GM21529 (cell line): Measurements from ENCODE around the gene MCF2L.
"Not testable (repeated sequence)": the region's sequence is repeated elsewhere in the genome, so short reads cannot be mapped to it uniquely, and the experiment has no call there.

Experiments
- ATAC-seq: cut with Tn5 transposase; IDR thresholded peaks from one replicate; pipeline ENCODE4 v1.9.1; 2021; ENCODE audit not compliant: unreplicated experiment

The MCF2L gene

DNA sequence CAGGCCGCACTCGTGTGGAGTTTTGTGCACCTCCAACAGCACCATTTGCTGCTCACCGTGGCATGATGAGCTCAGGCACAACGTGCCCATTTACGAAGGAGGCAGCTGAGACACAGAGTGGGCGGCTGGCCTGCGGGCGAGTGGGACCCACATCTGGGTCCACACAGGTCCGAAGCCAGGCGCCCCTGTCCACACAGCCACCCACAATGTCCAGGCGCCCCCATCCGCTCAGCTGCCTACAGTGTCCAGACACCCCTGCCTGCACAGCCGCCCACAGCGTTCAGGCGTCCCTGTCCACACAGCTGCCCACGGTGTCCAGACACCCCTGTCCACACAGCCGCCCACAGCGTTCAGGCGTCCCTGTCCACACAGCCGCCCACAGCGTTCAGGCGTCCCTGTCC, 94.1 kb downstream of the MCF2L start:
- no peak for ATAC-seq

DNA sequence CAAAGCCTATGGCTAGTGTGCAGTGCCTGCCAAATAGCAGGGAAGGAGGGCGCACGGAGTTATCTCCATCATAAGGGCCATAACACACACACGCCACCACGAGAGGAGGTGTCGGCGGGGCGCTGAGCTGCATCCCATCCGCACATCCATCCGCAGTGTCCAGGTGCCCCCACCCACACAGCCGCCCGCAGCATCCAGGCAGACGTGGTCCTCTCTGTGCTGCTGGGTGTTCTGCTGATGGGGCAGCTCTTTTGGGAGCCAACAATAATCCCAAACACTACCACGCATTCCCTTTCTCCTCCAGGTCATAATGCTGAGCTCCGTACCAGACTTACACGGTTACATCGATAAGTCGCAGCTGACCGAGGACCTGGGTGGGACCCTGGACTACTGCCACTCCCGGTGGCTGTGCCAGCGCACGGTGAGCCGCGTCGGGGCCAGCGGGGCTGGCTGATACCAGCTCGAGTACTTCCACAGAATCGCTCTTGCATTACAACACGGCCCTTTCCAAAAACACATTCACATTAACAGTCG, 95.1 kb downstream of the MCF2L start:
- ATAC-seq, result no peak

DNA sequence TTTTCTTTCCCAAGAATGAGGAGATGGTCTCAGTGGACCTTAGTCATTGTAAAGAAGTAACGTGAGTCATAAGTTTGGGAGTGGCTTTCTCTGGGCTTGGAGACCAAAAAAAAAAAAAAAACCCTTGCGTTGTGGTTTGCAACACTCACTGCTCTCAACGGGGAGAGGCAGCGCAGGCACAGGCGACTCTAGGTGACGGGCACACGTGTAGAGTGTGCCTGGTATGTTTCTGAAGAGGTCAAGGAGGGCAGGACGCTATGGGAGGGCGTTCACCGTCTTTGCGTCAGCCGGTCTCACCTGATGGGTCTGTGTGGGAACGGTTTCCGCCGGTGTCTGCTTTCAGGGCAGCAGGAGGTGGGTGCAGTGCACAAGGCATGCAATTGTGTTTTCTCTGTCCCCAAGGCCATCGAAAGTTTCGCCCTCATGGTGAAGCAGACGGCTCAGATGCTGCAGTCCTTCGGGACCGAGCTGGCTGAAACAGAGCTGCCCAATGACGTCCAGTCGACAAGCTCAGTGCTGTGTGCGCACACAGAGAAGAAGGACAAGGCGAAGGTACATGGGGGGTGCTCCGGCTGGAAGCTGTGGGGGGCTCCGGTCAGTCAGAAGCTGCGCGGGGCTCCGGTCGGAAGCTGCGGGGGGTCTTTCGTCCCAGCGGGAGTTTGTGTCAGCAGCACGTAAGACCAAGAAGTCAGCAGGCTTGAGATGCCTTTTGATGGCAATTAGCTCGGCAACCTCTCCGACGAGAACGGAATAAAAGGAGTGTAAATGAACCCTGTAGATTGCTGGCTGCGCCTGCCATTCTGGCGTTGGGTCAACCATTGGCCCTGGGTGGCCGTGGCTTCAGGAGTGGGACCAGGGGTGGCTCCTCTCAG, 95.8 kb downstream of the MCF2L start:
- ATAC-seq, result no peak

DNA sequence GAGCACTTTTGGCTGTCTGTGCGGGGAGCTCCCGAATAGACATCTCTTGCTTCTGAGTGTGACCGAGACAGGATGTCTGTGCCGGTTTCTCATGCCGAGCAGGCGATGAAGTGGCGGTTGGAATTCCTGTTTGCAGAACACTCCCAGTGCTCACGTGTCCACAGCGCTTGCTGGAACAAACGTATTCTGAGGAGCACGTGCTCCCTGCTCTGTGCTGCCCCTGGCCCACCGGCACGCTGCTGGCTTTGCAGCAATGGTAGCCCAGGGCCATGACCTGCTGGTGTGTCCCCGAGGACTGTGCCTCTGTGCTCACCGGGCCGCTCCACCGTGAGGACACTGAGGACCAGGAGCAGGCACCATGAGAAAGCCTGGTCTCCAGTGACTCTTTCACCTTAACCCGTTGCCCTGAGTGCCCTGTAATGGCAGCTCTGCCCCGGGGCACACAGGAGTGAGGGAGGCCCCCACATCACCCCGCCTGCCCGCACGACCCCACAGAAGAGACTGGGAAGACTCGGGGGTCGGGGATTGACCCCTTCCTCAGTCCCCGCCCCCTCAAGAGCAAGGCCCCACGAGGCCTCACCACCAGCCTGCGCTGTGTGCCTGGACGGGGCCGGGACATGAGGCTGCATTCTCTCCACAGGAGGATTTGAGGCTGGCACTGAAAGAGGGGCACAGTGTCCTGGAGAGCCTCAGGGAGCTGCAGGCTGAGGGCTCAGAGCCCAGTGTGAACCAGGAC, 96.6 kb downstream of the MCF2L start:
- ATAC-seq, result no peak

DNA sequence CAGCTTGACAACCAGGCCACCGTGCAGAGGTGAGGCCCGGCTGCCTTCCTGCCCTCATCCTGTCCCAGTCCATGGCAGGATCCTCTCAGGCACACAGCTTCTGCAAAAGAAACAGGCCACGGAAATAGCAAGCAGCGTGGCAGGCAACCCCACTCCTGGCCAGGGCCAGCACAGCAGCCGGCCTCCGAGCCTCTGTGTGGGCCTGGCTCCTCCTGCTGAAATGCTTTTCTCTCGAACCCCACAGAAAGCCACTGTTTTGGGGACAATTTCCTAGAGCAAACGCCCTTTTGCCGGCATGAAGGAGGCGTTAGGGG, 97.1 kb downstream of the MCF2L start:
- ATAC-seq, result no peak

DNA sequence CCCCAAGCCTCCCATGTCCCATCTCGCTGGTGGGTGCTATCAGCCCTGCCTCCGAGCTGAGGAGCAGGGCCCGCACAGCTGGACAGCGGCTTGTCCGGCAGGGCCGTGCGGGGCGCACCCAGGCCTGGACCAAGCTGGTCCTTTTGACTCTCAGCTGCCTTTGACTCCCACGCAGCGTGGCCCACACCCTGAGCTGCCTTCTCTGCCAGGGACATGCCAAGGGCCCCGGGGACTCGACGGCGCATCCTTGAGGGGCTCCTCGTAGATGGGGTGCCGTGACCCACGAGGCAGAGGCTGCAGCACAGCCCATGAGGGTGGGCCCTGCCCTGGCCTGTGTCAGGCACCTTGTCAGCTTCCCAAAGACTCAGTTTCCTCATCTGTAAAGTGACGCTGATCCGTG, 97.7 kb downstream of the MCF2L start:
- ATAC-seq, result no peak

DNA sequence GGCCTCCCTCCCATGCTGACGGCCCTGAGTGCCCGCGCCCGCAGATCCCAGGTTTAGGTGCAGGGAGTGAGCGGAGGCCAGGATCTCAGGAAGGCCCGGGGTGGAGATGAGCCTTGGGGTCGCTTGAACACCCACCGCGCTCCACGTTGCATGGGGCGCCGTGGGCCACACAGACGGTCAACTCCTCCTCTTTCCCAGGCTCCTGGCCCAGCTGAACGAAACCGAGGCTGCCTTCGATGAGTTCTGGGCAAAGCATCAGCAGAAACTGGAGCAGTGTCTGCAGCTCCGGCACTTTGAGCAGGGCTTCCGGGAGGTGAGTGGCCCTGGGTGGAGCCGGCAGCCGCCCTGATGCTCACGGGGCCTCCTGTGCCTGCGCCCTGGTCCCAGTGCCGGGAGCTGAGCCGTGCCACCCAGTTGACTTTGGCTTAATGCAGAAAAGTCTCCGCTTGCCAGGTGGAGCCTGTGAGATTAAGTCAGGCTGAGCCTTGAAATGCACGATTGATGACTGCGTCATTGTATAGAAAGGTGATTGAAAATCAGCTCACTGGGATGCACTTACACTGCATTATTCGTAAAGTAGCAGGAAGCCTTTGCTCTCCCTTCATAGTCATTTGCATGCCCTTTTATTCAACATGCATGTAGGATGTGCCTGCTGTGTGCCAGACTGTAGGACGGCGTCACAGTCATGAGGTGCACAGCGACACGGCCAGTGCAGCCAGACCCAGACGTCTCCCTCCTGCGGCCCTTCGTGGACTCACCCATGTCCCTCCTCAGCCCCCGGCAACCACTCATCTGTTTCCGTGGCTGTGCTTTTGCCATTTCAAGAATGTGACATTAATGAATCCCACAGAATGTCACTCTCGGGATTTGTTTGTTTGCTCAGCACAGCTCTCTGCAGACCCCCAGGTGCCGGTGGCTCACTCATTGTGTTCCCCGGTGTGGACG, 101.1 kb downstream of the MCF2L start:
- no peak for ATAC-seq

DNA sequence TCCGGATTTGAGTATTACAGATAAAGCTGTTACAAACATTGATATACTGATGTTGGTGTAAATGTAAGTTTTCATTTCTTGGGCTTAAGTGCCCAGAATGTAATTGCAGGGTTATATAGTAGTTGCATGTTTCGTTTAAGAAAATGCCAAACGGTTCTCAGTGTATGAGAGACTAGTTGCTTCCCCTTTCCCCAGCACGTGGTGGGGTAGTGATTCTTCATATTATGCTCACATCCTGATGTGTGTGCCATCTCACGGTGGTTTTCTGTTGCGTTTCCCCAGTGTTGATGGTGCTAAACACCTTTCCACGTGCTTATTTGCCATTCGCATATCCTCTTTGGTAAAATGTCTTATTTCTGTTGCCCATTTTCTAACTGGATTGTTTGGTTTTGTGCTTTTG, 101.8 kb downstream of the MCF2L start:
- ATAC-seq, result no peak

DNA sequence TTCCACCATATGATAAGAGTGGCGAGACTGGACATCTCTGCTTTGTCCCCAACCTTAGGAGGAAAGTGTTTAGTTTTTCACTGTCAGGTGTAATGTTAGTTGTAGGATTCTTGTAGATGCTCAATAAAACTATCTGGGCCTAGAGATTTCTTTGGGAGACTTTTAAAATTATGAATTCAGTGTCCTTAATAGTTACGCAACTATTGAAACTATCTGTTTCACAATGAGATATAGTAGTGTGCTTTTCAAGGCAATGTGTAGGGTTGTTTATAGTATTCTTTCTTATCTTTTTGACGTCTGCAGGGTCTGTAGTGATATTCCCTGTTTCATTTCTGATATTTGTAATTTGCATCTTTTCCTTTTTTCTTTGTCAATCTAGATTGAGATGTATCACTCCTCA, 103.4 kb downstream of the MCF2L start:
- ATAC-seq, result no peak

DNA sequence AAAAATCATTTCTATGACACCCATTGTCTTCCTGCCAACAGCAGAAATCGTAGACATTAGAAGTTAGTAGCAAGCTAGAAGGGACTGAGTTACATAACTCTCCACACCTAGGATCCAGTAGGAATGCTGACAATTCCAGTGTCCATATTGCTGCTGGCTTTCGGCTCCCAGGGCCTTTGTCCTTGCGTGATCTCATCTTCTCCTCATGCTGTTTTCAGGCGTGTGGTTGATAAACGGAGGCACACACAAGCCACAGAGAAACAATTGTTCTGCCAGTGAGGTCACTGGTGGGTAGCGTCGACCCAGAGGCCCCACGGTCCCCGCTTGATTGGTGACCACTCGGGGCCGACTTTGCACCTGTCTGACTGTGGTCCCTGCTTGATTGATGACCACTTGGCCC, 104.9 kb downstream of the MCF2L start:
- ATAC-seq, result no peak

DNA sequence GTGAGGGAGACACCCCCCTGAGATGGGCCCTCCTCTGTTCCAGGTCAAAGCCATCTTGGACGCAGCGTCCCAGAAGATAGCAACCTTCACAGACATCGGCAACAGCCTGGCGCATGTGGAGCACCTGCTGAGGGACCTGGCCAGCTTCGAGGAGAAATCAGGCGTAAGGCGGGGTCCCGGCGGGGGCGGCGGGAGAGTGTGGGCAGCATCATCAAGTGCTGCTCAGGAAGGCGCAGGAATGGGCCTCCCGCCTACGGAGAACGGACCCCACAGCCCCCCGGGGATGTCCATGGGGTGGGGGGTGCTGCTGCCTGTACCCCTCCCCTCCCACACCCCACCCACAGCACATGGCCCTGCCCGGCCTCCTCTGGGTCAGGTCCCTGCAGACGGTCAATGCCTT, 105.4 kb downstream of the MCF2L start:
- no peak for ATAC-seq

DNA sequence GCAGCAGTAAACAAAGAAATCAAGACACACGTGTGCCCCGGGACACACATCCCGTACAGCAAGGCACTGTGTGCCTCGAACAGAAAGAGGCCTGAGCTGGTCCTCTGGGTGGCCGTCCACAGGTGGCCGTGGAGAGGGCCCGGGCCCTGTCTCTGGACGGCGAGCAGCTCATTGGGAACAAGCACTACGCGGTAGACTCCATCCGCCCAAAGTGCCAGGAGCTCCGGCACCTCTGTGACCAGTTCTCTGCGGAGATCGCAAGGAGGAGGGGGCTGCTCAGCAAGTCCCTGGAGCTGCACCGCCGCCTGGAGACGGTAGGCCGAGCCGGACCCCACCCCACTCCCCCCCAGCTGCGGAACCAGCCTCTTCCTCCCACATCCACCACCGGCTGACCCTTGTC, 105.9 kb downstream of the MCF2L start:
- ATAC-seq, result no peak

DNA sequence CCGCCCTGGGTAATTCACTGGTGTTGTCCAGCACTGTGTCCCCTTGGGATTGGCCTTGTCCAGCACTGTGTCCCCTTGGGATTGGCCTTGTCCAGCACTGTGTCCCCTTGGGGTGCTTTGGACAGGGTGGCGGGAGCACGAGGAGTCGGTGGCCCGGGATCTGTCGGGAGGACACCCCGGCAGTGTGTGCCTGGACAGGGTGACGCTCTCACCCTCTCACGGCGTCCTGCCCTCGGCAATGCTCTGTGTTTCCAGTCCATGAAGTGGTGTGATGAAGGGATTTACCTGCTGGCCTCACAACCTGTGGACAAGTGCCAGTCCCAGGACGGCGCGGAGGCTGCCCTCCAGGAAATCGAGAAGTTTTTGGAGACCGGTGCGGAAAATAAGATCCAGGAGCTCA, 106.7 kb downstream of the MCF2L start:
- no peak for ATAC-seq

DNA sequence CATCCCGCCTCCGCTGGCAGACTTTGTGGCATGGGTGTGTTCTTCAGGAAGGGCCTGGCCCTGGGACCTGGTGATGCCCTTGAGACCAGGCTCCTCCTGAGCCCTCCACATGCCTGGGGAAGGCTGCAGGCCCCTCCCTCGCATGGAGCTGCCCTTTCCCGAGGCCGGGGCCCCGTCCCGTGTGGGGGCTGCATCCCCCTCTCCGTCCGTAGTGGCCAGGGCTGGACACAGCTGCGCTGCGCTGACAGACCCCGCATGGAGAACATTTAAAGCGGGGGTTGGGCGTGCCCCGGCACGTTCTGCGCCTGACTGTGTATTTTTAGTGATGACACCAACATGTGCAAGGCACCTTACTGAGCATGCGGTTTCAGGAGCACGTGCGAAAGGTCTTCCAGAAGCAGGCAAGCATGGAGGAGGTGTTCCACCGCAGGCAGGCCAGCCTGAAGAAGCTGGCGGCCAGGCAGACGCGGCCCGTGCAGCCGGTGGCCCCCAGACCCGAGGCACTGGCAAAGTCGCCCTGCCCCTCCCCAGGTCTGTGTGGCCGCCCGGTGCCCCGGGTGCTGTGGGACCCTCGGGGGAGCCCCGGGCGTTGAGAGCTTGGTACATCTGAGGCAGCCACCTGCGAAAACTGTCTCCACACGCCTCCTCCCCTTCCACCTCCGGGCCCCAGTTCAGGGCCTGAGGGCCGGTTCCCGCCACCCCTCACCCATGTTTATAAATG, 107.8 kb downstream of the MCF2L start:
- ATAC-seq, result no peak

DNA sequence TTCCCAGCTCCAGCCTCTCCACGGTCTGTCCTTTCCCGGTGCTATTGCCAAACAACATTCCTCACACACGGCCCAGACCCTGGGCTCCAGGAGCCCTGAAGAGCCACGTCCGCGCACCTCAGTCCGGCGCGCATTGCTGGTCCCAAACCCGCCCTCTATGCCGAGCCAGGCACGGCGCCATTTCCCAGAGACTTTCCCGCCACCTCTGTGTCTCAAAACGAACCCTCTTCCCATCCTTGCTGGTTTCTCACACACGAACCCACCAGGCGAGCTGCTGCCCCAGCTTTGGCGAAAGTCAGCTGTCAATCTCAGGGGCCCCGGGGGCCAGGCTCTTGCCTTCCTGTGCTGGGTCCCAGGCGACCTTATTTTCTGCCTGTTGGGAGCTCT, 108.5 kb downstream of the MCF2L start:
- no peak for ATAC-seq

DNA sequence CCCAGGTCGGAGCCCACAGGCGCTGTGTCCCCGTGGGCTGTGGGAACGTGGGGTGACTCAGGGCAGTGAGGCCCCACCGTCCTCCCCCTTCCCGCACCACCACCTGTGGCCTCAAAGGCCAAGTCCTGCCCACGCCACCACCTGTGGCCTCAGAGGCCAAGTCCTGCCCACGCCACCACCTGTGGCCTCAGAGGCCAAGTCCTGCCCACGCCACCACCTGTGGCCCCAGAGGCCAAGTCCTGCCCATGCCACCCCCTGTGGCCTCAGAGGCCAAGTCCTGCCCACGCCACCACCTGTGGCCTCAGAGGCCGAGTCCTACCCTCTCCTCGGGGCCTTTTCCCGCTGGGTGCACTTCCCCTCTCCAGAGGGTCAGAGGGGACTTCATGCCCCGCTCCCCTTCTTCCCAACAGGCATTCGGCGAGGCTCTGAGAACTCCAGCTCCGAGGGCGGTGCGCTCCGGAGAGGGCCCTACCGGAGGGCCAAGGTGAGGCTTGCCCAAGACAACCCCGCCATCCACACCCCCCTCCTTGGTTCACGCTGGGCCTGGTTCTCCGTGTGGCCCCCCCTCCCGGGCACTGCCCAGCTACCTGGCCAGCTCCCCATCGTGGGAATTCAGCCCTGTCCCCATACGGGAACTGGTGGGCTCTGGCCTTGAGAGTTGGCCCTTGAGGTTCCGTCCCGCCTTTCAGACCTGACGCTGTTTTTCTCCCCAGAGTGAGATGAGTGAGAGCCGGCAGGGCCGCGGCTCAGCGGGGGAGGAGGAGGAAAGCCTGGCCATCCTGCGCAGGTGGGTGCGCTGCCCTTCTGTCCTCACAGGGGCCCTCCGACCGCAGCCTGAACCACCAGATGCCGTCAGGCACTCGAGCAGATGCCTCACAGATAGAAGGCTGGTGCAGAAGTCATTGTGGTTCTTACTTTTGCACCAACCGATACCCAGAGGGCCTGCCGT, 109.2 kb downstream of the MCF2L start:
- ATAC-seq, result no peak

DNA sequence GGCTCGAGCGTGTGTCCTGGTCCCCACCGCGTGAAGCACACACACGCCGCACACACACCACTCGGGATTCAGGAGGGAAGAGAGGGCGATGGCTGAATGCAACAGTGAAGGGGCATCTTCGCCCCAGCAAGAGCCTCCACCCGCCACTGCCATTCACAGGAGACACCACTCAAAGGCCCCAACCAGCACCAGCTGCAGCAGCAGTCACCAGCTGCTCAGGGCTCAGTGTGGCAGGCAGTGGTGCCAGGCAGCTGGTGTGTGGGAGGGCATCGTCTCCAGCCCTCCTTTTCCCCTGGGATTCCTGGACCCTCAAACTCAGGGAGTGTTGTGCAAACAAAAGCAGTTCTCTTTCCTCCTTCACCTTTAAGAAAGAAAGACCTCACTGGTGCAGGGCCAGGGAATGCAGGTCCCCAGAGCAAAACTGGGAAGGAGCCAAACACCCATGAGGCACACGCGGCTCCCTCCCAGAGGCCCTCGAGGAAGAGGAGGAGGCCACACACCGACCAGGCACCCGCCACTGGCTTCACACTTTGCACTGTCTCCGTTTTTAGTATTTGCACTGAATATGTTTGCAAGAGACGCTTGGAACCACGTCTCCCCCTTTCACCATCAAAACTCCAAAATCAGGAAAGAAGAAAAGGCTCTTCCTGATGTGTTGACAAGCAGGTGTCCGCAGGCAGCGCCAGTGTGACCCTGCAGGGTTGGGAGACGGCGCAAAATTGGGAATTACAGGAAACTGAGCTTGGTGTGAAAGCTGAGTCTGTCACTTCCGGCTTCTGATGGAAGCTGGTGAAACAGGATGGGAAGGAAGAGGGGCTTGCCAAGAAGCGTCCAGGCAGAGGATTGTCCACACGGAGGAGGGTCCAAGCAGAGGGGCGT, 110.1 kb downstream of the MCF2L start:
- no peak for ATAC-seq

DNA sequence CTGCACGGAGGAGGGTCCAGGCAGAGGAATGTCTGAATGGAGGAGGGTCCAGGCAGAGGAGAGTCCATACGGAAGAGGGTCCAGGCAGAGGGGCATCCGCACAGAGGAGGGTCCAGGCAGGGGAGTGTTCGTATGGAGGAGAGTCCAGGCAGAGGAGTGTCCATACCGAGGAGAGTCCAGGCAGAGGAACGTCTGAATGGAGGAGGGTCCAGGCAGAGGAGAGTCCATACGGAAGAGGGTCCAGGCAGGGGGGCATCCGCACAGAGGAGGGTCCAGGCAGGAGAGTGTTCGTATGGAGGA, 110.7 kb downstream of the MCF2L start:
- not testable (repeated sequence) for ATAC-seq

DNA sequence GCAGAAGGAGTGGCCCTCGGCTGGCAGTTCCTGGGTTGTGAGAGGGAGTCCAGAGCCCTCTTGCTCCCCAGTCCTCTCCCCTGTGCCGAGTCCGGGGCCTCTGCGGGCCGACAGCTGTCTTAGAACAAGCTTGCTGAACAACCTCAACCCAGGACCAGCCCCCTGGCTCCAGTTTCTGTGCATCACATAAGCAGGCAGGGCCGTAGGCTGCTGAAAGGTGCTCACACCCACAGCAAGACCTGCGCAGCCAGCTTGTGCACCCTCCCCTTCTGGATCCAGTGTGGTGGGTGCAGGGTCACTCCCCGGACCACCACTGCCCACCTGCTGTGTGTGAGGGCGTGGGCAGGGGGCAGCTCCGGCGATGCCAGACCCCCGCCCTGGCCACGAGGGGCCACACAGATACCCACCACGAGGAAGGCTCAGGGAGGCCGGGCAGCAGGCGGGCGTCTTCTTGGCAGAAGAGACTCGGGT, 111.4 kb downstream of the MCF2L start:
- ATAC-seq, result no peak
